ENCODE data around the gene NKIRAS2. TPM values are rescaled to one million over a fixed set of nuclear protein-coding genes. Genes with fewer than 3 reads are reported as not detected.

NKIRAS2 gene
- total RNA-seq = 10 to 100 TPM; 20.8 to 21.4 TPM

GRCh38 chr17:42019509-42020404 lies at the start of gene NKIRAS2:
TSS of gene NKIRAS2 (plus strand) at chr17:42020090. CDS start at chr17:42021578, 1,488 bp downstream.

DNA sequence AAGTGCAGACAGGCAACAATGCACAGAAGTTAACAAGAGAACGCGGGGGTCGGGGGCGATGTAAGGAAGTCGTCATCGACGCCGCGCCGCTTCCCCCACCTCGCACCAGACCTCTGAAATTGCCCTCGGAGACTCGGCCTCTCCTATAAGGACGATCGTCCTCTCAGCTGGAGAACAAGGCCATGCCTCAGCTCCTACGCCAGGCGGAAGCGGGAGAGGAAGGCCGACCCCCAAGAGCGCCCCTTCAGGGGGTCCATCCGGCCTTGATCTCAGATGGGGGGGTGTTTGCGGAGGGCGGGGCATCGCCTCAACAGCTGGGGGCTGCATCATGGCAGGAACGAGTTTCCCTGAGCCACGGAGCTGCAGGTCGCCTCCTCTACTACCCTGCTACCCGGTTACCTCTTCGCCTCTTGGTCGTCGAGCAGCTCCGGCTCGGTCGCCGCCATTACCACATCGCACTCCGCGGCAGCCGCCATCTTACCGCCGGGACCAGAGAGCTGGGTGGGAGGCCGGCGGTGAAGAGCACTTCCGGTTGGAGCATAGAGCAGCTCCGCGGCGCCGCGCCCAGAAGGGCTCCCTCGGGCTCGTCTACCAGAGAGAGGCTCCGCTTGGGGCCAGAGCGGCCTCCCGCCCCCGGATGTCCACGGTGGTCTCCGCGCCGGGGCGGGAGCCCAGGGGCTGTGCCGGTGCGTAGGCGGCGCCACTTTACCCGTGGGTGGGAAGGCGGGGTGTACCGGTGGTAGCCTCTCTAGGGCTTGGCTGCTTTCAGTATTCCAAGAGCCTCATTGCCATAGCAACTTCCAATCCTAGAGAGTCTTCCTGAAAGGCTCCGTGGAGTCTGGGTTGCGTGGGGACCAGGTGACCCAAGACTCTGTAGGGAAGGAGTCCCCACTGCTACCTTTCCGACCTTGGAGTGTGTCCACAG lies 2.7 kb upstream of the NKIRAS2 start, which contains the start of gene DNAJC7:
DNAJC7 (minus strand) TSS at position 499 of the 925 bp plus-strand sequence; CDS start at position 476, 23 bp downstream.

GRCh38 chr17:42050393-42051012 lies 30.6 kb downstream of the NKIRAS2 start, which contains the start of gene C17orf113:
TSS of gene C17orf113 (minus strand) at chr17:42050601. CDS start at chr17:42043376, 7,225 bp downstream.

Other genes with a start within 250 kb of the NKIRAS2 start
- 1 to 10 TPM in 1 of 2 experiments, under 1 TPM in 1; 0.63 to 1.1 TPM for gene JUP, start 233.4 kb upstream of the NKIRAS2 start, total RNA-seq
- gene P3H4, start 208.1 kb upstream of the NKIRAS2 start, total RNA-seq = 1 to 10 TPM; 2.9 to 3.3 TPM
- not detected for gene FKBP10, start 207.1 kb upstream of the NKIRAS2 start, total RNA-seq
- gene NT5C3B, start 183.9 kb upstream of the NKIRAS2 start, total RNA-seq = 10 to 100 TPM; 18.4 to 19.9 TPM
- not detected for gene KLHL10, start 182.3 kb upstream of the NKIRAS2 start, total RNA-seq
- gene KLHL11, start 154.7 kb upstream of the NKIRAS2 start, total RNA-seq = 10 to 100 TPM; 12.0 to 12.1 TPM
- gene ACLY, start 101.1 kb upstream of the NKIRAS2 start, total RNA-seq = 100 to 1,000 TPM; 141 to 143 TPM
- 1 to 10 TPM in 1 of 2 experiments, under 1 TPM in 1; 0.89 to 1.4 TPM for gene ODAD4, start 89.5 kb upstream of the NKIRAS2 start, total RNA-seq
- gene CNP, start 53.3 kb upstream of the NKIRAS2 start, total RNA-seq = 10 to 100 TPM; 53.9 to 62.0 TPM
- 10 to 100 TPM; 76.0 to 79.6 TPM for gene DNAJC7, start 2.7 kb upstream of the NKIRAS2 start, total RNA-seq
- gene C17orf113, start 30.5 kb downstream of the NKIRAS2 start, total RNA-seq = under 1 TPM; 0.07 to 0.08 TPM
- gene ZNF385C, start 78.4 kb downstream of the NKIRAS2 start, total RNA-seq = not detected
- 10 to 100 TPM; 30.1 to 30.3 TPM for gene DHX58, start 92.6 kb downstream of the NKIRAS2 start, total RNA-seq
- 10 to 100 TPM; 35.6 to 37.6 TPM for gene KAT2A, start 101.3 kb downstream of the NKIRAS2 start, total RNA-seq
- gene HSPB9, start 102.7 kb downstream of the NKIRAS2 start, total RNA-seq = not detected
- 10 to 100 TPM; 78.0 to 83.4 TPM for gene RAB5C, start 134.9 kb downstream of the NKIRAS2 start, total RNA-seq
- under 1 TPM; 0.10 to 0.14 TPM for gene KCNH4, start 161.1 kb downstream of the NKIRAS2 start, total RNA-seq
- gene HCRT, start 165.4 kb downstream of the NKIRAS2 start, total RNA-seq = not detected
- 10 to 100 TPM; 15.8 to 16.9 TPM for gene GHDC, start 174.4 kb downstream of the NKIRAS2 start, total RNA-seq

All from activated naive CD4-positive, alpha-beta T cell treated with anti-CD3 and anti-CD28 coated beads, Interleukin-2, amount 10 ng/mL, durations not matched to agents 5 hours and 36 hours (primary cell).